Thoracic aorta (tissue), 2 donors: Measurements from ENCODE around the gene PRKAG1. TPM values are rescaled to one million over a fixed set of nuclear protein-coding genes. Genes with fewer than 3 reads are reported as not detected.
A peak's percentile ranks its signal among the peaks of the same experiment; 100 is the strongest.

Experiments used
- ATAC-seq: fragments of 150-250 bp; one replicate; pipeline ENCODE4 v1.8.0; 2017; ENCODE audit warnings: low read depth; ENCODE audit not compliant: insufficient number of reproducible peaks, low FRiP score
- DNase-seq: peaks from one replicate; pipeline ENCODE4 v3.0.0-alpha.2; 2020; ENCODE audit warnings: low spot score
- H3K27ac ChIP-seq, 2 donors: fragments of 200-600 bp; sonication (generic); 1 replicate in 1 of 2; 2 replicates in 1 of 2; pipeline ENCODE4 v1.5.1; 2016; ENCODE audit warnings: mild to moderate bottlenecking in 2 of 2, moderate library complexity in 2 of 2
- H3K27me3 ChIP-seq: fragments of 200-600 bp; sonication (generic); replicated peaks from 2 replicates; pipeline ENCODE4 v1.6.0; 2016; ENCODE audit warnings: mild to moderate bottlenecking; ENCODE audit not compliant: insufficient read depth
- H3K36me3 ChIP-seq: fragments of 200-600 bp; sonication (generic); one replicate; pipeline ENCODE4 v1.5.1; 2016
- H3K4me1 ChIP-seq, 2 donors: fragments of 200-600 bp; sonication (generic); 1 replicate in 1 of 2; 2 replicates in 1 of 2; pipeline versions ENCODE4 v1.5.1 to v1.6.0; 2016; ENCODE audit warnings: low read depth in 2 of 2, mild to moderate bottlenecking in 1 of 2; ENCODE audit not compliant: control insufficient read depth in 1 of 2
- H3K4me3 ChIP-seq: fragments of 200-600 bp; sonication (generic); 2 replicates; pipeline ENCODE4 v1.5.1; 2016; ENCODE audit warnings: mild to moderate bottlenecking
- H3K9me3 ChIP-seq: fragments of 200-600 bp; sonication (generic); 2 replicates; pipeline ENCODE4 v1.5.1; 2016
- total RNA-seq, 2 donors: library from RNA; depleted of rRNA; stranded (reverse); fragments of >200 nt; gene quantifications; one replicate each; pipeline versions ENCODE4 v1.1.0 to v1.2.3, GENCODE V29; 2016
- TF ChIP-seq, protein P1 (sequence below): fragments of 200-600 bp; sonication (generic); IDR thresholded peaks from one replicate; pipeline ENCODE4 v1.5.1; 2019; ENCODE audit warnings: antibody characterized with exemption

The PRKAG1 gene
- total RNA-seq, 2 donors from 2014 or later = 53.2 to 68.1 TPM

GRCh38 chr12:49017891-49018260 lies 700 bp downstream of the PRKAG1 start:
- no peaks in the 10 kb centered on the region for H3K27me3 ChIP-seq
- H3K4me3 ChIP-seq = peak overlapping the region; percentile 90
- TF ChIP-seq, protein P1, sequence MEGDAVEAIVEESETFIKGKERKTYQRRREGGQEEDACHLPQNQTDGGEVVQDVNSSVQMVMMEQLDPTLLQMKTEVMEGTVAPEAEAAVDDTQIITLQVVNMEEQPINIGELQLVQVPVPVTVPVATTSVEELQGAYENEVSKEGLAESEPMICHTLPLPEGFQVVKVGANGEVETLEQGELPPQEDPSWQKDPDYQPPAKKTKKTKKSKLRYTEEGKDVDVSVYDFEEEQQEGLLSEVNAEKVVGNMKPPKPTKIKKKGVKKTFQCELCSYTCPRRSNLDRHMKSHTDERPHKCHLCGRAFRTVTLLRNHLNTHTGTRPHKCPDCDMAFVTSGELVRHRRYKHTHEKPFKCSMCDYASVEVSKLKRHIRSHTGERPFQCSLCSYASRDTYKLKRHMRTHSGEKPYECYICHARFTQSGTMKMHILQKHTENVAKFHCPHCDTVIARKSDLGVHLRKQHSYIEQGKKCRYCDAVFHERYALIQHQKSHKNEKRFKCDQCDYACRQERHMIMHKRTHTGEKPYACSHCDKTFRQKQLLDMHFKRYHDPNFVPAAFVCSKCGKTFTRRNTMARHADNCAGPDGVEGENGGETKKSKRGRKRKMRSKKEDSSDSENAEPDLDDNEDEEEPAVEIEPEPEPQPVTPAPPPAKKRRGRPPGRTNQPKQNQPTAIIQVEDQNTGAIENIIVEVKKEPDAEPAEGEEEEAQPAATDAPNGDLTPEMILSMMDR = no peak
- H3K4me1 ChIP-seq = peaks cover 10 to 12% of the 10 kb centered on the region in 2 donors
- peaks cover 14% of the 10 kb centered on the region for H3K36me3 ChIP-seq
- H3K27ac ChIP-seq = peak overlapping the region; percentile 90 to 95
- ATAC-seq (peak; percentile 2), DNase-seq (no peak)
- H3K9me3 ChIP-seq = no peaks in the 10 kb centered on the region

- no peak for DNase-seq
- Histone ChIP-seq H3K27ac (no peak overlapping the region), H3K4me1 (peaks cover 10 to 12% of the 10 kb centered on the region in 2 donors), H3K9me3 (no peaks in the 10 kb centered on the region), H3K36me3 (peaks cover 18% of the 10 kb centered on the region), H3K4me3 (no peak overlapping the region), H3K27me3 (no peaks in the 10 kb centered on the region)
- no peak for ATAC-seq
- TF ChIP-seq, protein P1 = no peak
Measured at GRCh38 chr12:49015196-49015595, 3.4 kb downstream of the PRKAG1 start.

GRCh38 chr12:49014547-49014946 lies 4.0 kb downstream of the PRKAG1 start:
- Histone ChIP-seq H3K27me3 (no peaks in the 10 kb centered on the region), H3K4me3 (no peak overlapping the region), H3K4me1 (peaks cover 10 to 12% of the 10 kb centered on the region in 2 donors), H3K27ac (no peak overlapping the region), H3K9me3 (no peaks in the 10 kb centered on the region), H3K36me3 (peaks cover 20% of the 10 kb centered on the region)
- DNase-seq (no peak), ATAC-seq (no peak)
- TF ChIP-seq, protein P1 = no peak

GRCh38 chr12:49013428-49013827 lies 5.1 kb downstream of the PRKAG1 start:
- H3K27ac ChIP-seq = no peak overlapping the region

DNA sequence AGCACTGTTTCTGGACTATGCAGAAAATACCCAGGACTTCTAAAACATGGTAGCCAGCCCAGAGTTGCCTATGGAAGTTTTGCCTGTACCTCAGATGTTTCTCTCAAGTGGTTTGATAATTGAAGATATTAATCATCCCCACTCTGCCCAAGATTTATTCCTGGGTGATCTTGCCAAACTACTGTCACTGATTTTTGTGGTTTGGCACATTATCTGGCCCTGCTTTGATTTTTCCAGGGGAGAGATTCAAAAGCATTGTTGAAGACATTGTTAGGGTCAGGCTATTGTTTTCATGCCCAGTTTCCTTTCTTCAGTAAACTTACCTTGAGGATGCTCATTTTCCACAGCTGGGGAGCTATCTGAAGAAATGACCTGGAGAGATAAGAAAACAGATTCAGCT lies 5.8 kb downstream of the PRKAG1 start:
- peaks cover 20% of the 10 kb centered on the region for H3K36me3 ChIP-seq
- ATAC-seq (no peak), DNase-seq (no peak)
- no peaks in the 10 kb centered on the region for H3K27me3 ChIP-seq
- H3K9me3 ChIP-seq = no peaks in the 10 kb centered on the region
- TF ChIP-seq, protein P1 = no peak
- H3K27ac ChIP-seq = no peak overlapping the region
- peaks cover 7% of the 10 kb centered on the region in 2 donors for H3K4me1 ChIP-seq
- H3K4me3 ChIP-seq = no peak overlapping the region

More at GRCh38 chr12:49013428-49013827, 5.1 kb downstream of the PRKAG1 start:
- TF ChIP-seq, protein P1 = no peak
- Histone ChIP-seq H3K4me3 (no peak overlapping the region), H3K27me3 (no peaks in the 10 kb centered on the region), H3K4me1 (peaks cover 7 to 12% of the 10 kb centered on the region in 2 donors), H3K36me3 (peaks cover 20% of the 10 kb centered on the region), H3K9me3 (no peaks in the 10 kb centered on the region)
- no peak for DNase-seq
- no peak for ATAC-seq
